Memory B cell (primary cell): ENCODE results near the gene SYT1.

Source experiments
- ATAC-seq: fragments of 150-1000 bp; cut with Tn5 transposase; 2 replicates; pipeline ENCODE4 v1.10.0; 2021; ENCODE audit warnings: low read depth, mild to moderate bottlenecking, moderate library complexity
- DNase-seq, 2 donors: peaks; one replicate each; pipeline ENCODE4 v3.0.0; 2022; ENCODE audit warnings: low spot score in 2 of 2
- H3K27ac Mint-ChIP-seq: one replicate; pipeline ENCODE4 v1.8.0; 2022; ENCODE audit warnings: mild to moderate bottlenecking, moderate library complexity, mixed read lengths
- H3K27me3 Mint-ChIP-seq: one replicate; pipeline ENCODE4 v1.8.0; 2022; ENCODE audit warnings: mixed read lengths
- H3K36me3 Mint-ChIP-seq: one replicate; pipeline ENCODE4 v1.8.0; 2022; ENCODE audit warnings: mild to moderate bottlenecking, mixed read lengths
- H3K4me1 Mint-ChIP-seq: one replicate; pipeline ENCODE4 v1.8.0; 2022; ENCODE audit warnings: mixed read lengths
- H3K4me3 Mint-ChIP-seq: one replicate; pipeline ENCODE4 v1.8.0; 2022; ENCODE audit warnings: mild to moderate bottlenecking, moderate library complexity, mixed read lengths
- H3K9me3 Mint-ChIP-seq: one replicate; pipeline ENCODE4 v1.8.0; 2022; ENCODE audit warnings: mixed read lengths

SYT1 gene

GRCh38 chr12:79357048-79357447, 492.5 kb downstream of the SYT1 start:
- DNase-seq (no peak), ATAC-seq (no peak)
- H3K4me3 Mint-ChIP-seq: no peak overlapping the region
- H3K4me1 Mint-ChIP-seq: no peaks in the 10 kb centered on the region
- H3K36me3 Mint-ChIP-seq: no peaks in the 10 kb centered on the region
- H3K9me3 Mint-ChIP-seq: no peaks in the 10 kb centered on the region
- no peak overlapping the region for H3K27ac Mint-ChIP-seq
- no peaks in the 10 kb centered on the region for H3K27me3 Mint-ChIP-seq

DNA sequence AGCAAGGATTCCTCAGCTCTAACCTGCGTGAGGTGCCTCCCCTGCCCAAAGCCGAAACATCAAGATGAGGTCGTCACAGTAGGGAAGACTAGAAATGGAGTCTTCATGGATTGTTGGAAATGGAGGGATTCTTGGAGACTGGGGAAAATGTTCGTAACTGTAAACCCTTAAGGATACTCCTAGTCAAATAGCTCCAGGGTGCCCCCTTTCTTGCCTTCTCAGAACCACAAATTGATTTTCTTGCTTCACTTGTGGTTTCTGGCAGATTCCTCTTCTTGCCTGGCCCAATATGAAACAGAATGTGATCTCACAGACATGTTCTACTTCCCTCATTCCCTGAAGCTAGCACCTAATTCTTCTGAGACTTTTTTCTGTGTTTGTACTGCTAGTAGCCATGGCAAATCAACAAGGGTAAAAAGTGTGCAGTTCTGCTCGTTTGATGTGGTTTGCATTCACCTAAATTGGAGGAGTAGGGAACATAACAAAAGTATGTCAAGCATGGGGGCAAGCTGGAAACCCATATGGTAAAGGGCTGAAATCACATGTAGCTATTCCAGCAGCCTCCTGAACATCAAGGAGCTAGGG, 494.2 kb downstream of the SYT1 start:
- no peak for DNase-seq
- Mint-ChIP-seq H3K27ac (no peak overlapping the region), H3K36me3 (no peaks in the 10 kb centered on the region), H3K4me3 (no peak overlapping the region), H3K4me1 (no peaks in the 10 kb centered on the region), H3K9me3 (no peaks in the 10 kb centered on the region), H3K27me3 (no peaks in the 10 kb centered on the region)
- ATAC-seq: no peak

DNA sequence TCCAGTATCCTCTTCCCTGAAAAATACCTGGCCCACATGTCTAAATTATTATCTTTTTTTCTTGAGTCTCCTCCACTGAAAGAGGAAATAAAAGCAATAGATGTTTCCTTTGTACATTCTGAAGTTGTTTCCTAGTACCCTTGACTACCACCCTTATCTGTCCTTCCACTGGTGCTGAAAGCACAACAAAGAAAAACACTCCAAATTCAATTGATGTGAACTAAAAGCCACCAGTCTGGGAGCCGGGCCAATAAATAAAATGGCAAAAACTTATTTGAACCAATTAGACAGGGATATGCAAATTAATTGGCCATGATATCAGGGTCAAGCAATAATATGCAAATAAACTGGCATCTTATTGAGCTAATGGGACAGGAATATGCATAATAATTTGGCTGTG, 495.7 kb downstream of the SYT1 start:
- no peak overlapping the region for H3K4me3 Mint-ChIP-seq
- H3K27ac Mint-ChIP-seq: no peak overlapping the region
- no peaks in the 10 kb centered on the region for H3K27me3 Mint-ChIP-seq
- ATAC-seq (no peak), DNase-seq (no peak)
- H3K4me1 Mint-ChIP-seq: no peaks in the 10 kb centered on the region
- no peaks in the 10 kb centered on the region for H3K36me3 Mint-ChIP-seq
- H3K9me3 Mint-ChIP-seq: no peaks in the 10 kb centered on the region

- Mint-ChIP-seq H3K4me3 (no peak overlapping the region), H3K36me3 (no peaks in the 10 kb centered on the region), H3K27ac (no peak overlapping the region), H3K27me3 (no peaks in the 10 kb centered on the region), H3K4me1 (no peaks in the 10 kb centered on the region), H3K9me3 (no peaks in the 10 kb centered on the region)
- DNase-seq (no peak), ATAC-seq (no peak)
These were observed 496.4 kb downstream of the SYT1 start for GRCh38 chr12:79360936-79361335.

DNA sequence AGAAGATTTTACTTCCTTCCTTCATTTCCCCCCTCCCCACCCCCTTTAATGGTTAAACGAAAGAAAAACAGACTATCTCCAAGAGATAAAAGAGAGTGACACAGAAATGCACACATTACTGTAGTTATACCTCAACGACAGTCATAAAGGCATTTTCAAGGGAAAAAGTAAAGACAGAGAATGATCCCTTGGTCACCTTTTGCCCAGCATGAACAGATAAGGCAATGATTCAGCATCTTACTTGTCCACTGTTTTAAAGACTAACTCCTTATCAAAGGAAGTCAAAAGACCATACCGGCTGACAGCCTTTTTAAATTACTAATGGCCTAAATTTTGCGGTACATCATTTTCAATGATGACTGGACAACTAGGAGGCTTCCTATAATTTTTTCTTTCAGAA, 499.6 kb downstream of the SYT1 start:
- Mint-ChIP-seq H3K36me3 (no peaks in the 10 kb centered on the region), H3K27me3 (no peaks in the 10 kb centered on the region), H3K9me3 (no peaks in the 10 kb centered on the region), H3K4me1 (no peaks in the 10 kb centered on the region), H3K27ac (no peak overlapping the region), H3K4me3 (no peak overlapping the region)
- ATAC-seq (no peak), DNase-seq (no peak)

GRCh38 chr12:79366374-79366773, 501.8 kb downstream of the SYT1 start:
- ATAC-seq (no peak), DNase-seq (no peak)
- no peaks in the 10 kb centered on the region for H3K4me1 Mint-ChIP-seq
- H3K9me3 Mint-ChIP-seq: no peaks in the 10 kb centered on the region
- no peaks in the 10 kb centered on the region for H3K27me3 Mint-ChIP-seq
- no peak overlapping the region for H3K4me3 Mint-ChIP-seq
- no peaks in the 10 kb centered on the region for H3K36me3 Mint-ChIP-seq
- no peak overlapping the region for H3K27ac Mint-ChIP-seq

DNA sequence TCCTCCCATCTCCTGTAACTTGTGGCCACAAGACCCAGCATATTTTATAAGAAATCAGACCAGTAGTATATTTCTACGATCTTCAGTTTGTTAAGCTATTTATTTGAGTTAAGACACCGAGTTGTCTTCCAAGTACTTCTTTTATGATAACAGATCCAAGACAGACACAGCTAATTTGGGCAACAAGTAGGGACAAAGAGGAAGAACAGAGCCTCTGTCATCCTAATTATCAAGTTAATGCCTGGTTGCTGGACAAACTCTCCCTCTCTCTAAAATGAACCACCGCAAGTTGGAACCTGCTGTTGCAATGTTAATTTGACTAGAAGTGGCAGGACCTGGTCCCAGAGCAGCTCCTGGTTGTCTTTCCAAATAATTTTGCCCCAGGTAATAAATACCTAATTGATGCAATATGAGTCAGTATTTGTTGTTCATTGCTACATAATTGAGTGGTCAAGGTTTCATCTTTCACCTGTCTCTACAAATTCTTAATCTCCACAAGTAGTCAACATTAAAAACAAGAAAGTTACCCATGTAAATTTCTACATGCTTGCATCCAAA, 502.5 kb downstream of the SYT1 start:
- Mint-ChIP-seq H3K27ac (no peak overlapping the region), H3K27me3 (no peaks in the 10 kb centered on the region), H3K4me3 (no peak overlapping the region)

DNA sequence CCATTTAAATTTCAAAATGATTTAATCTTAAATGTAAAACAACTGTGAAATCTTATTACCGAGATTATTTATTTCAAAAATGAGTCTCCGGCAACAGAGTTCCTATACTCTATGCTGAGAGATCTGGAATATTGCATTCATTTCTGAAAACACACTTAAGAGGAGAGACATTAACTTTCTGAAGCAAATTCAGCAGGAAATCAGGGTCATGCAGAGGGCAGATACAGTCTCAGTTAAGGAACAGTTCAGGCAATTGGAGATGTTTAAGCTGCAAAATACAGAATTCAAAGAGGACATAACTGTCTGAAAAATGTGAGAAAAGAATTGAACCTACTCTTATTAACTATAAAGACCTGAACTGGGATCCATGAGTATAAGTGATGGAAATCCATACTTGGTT, 505.4 kb downstream of the SYT1 start:
- no peak for DNase-seq
- ATAC-seq: no peak
- no peaks in the 10 kb centered on the region for H3K9me3 Mint-ChIP-seq
- no peaks in the 10 kb centered on the region for H3K36me3 Mint-ChIP-seq
- H3K4me3 Mint-ChIP-seq: no peak overlapping the region
- no peaks in the 10 kb centered on the region for H3K27me3 Mint-ChIP-seq
- H3K4me1 Mint-ChIP-seq: no peaks in the 10 kb centered on the region
- H3K27ac Mint-ChIP-seq: no peak overlapping the region

More for the DNA sequence above, 502.5 kb downstream of the SYT1 start:
- Mint-ChIP-seq H3K4me1 (no peaks in the 10 kb centered on the region), H3K36me3 (no peaks in the 10 kb centered on the region), H3K9me3 (no peaks in the 10 kb centered on the region)
- no peak for DNase-seq
- ATAC-seq: no peak

DNA sequence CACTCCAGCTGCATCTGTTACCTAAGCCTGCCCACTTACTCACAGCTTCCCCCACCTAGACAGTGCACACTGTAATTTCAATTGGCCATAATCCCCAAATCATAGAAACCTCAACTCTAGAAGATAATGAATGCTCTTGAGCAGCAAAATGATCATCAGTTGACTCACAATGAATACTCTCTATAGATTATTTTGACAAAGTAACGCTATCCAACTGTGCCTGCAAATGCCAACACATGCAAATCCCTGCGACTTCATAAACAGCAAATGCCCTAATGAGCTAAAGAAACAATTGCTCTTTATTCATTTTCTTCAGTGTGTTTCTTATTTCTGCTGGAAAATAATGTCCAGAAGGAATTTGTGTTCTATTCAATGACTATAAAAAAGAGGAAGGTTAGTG, 506.7 kb downstream of the SYT1 start:
- H3K9me3 Mint-ChIP-seq: no peaks in the 10 kb centered on the region
- no peaks in the 10 kb centered on the region for H3K36me3 Mint-ChIP-seq
- no peaks in the 10 kb centered on the region for H3K4me1 Mint-ChIP-seq
- H3K27ac Mint-ChIP-seq: no peak overlapping the region
- H3K4me3 Mint-ChIP-seq: no peak overlapping the region
- H3K27me3 Mint-ChIP-seq: no peaks in the 10 kb centered on the region
- ATAC-seq (no peak), DNase-seq (no peak)

DNA sequence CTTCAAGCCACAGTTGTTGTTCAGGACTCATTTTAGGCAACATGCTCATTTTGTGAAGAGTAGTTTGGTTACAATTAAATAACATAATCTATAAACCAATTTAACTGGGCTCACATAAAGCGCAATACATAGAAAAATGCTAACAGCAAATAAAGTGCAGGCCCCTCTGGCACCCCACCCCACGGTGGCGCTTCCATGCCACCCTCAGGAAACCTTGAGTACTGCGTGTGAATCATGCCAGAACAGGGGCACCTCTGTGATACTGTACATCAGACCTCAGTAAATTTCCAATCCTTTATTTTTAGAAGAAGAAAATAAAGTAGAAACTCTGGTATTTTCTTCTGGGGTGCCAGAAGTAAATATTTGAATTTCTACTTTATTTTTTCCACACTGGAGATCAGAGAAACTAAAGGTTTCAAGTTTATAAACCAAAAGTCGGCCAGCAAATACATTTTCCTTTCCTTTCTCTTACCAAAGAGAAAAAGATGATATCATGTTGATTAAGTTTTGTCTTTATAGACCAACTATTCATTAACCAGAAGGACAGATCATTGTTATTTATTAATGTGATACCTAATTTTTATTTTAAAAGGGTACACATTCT, 509.4 kb downstream of the SYT1 start:
- no peaks in the 10 kb centered on the region for H3K36me3 Mint-ChIP-seq
- ATAC-seq: no peak
- H3K9me3 Mint-ChIP-seq: no peaks in the 10 kb centered on the region

DNA sequence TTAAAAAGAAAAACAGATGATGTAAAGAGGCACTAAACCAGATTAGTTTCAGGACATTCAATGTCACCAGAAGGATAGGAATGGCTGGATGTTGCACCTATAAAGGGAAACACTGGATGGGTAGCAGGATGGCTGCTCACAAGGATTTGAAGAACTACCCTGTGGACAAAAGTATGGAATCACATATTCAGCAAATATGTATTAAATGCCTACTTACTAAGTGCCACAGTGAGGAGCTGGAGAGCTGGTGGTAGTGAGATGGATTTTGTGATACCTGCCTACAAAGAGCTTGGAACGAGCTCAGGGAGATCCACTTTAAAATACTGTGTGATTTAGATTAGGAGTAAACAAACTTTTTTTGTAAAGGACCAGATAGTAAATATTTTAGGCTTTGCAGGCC, 510.0 kb downstream of the SYT1 start:
- Mint-ChIP-seq H3K27me3 (no peaks in the 10 kb centered on the region), H3K36me3 (no peaks in the 10 kb centered on the region), H3K9me3 (no peaks in the 10 kb centered on the region), H3K27ac (no peak overlapping the region), H3K4me1 (no peaks in the 10 kb centered on the region), H3K4me3 (no peak overlapping the region)
- DNase-seq: no peak
- no peak for ATAC-seq

More for the DNA sequence above, 509.4 kb downstream of the SYT1 start:
- Mint-ChIP-seq H3K4me1 (no peaks in the 10 kb centered on the region), H3K27me3 (no peaks in the 10 kb centered on the region), H3K27ac (no peak overlapping the region), H3K4me3 (no peak overlapping the region)
- DNase-seq: no peak

DNA sequence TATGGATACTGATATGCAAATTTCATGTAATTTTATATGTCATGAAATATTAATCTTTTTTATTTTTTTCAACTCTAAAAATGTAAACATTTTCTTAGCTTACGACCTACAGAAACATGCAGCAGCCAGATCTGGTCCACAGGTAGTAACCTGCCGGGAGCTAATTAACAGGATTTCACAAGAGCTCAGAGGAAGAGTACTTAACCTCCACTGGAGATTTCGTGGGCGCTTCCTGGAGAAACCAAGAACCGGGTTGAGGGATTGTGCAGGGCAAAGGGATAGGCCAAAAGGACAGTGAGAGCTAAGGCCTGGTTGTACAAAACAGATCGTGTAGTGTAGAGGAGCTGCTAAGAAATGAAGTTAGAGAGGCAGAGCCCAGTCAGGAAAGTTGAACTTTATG, 510.5 kb downstream of the SYT1 start:
- ATAC-seq (no peak), DNase-seq (no peak)
- H3K27me3 Mint-ChIP-seq: no peaks in the 10 kb centered on the region
- H3K27ac Mint-ChIP-seq: no peak overlapping the region
- no peaks in the 10 kb centered on the region for H3K9me3 Mint-ChIP-seq
- no peaks in the 10 kb centered on the region for H3K4me1 Mint-ChIP-seq
- no peaks in the 10 kb centered on the region for H3K36me3 Mint-ChIP-seq
- H3K4me3 Mint-ChIP-seq: no peak overlapping the region

GRCh38 chr12:79378496-79378895, 513.9 kb downstream of the SYT1 start:
- Mint-ChIP-seq H3K4me3 (no peak overlapping the region), H3K27me3 (no peaks in the 10 kb centered on the region), H3K4me1 (no peaks in the 10 kb centered on the region), H3K9me3 (no peaks in the 10 kb centered on the region), H3K27ac (no peak overlapping the region), H3K36me3 (no peaks in the 10 kb centered on the region)
- ATAC-seq (no peak), DNase-seq (no peak)

- no peaks in the 10 kb centered on the region for H3K36me3 Mint-ChIP-seq
- no peak overlapping the region for H3K4me3 Mint-ChIP-seq
- DNase-seq (no peak), ATAC-seq (no peak)
- H3K27ac Mint-ChIP-seq: no peak overlapping the region
- no peaks in the 10 kb centered on the region for H3K4me1 Mint-ChIP-seq
- no peaks in the 10 kb centered on the region for H3K9me3 Mint-ChIP-seq
- no peaks in the 10 kb centered on the region for H3K27me3 Mint-ChIP-seq
These were observed 515.8 kb downstream of the SYT1 start for GRCh38 chr12:79380402-79380801.
